NCI-H2227 (cell line): Measurements from ENCODE around the gene INHBB.
"Not testable (repeated sequence)": the region's sequence is repeated elsewhere in the genome, so short reads cannot be mapped to it uniquely, and the experiment has no call there.

ENCODE experiments used
- DNase-seq: peaks from one replicate; lab custom pipeline; 2025; ENCODE audit not compliant: unreplicated experiment; lab: John Stamatoyannopoulos, UW

Gene INHBB

GRCh38 chr2:120378605-120379004 lies 32.7 kb downstream of the INHBB start:
- no peak for DNase-seq

- DNase-seq = no peak
Measured at GRCh38 chr2:120379916-120380893, 34.3 kb downstream of the INHBB start.

- DNase-seq = no peak
Measured at GRCh38 chr2:120381192-120381591, 35.3 kb downstream of the INHBB start.

- no peak for DNase-seq
Measured at GRCh38 chr2:120381661-120382060, 35.7 kb downstream of the INHBB start.

GRCh38 chr2:120382541-120383144 lies 36.7 kb downstream of the INHBB start:
- no peak for DNase-seq

GRCh38 chr2:120383191-120383590 lies 37.3 kb downstream of the INHBB start:
- no peak for DNase-seq

- DNase-seq = no peak
Measured at GRCh38 chr2:120383631-120384340, 37.9 kb downstream of the INHBB start.

GRCh38 chr2:120384486-120385354 lies 38.8 kb downstream of the INHBB start:
- no peak for DNase-seq

- DNase-seq = no peak
Measured at GRCh38 chr2:120385355-120386127, 39.6 kb downstream of the INHBB start.

- DNase-seq = no peak
Measured at GRCh38 chr2:120388222-120389035, 42.5 kb downstream of the INHBB start.

GRCh38 chr2:120389036-120389391 lies 43.1 kb downstream of the INHBB start:
- DNase-seq = no peak

- no peak for DNase-seq
Measured at GRCh38 chr2:120390381-120391055, 44.6 kb downstream of the INHBB start.

- DNase-seq = not testable (repeated sequence)
Measured at GRCh38 chr2:120391382-120391781, 45.4 kb downstream of the INHBB start.

- DNase-seq = no peak
Measured at GRCh38 chr2:120391911-120392665, 46.2 kb downstream of the INHBB start.

- no peak for DNase-seq
Measured at GRCh38 chr2:120392923-120393322, 47.0 kb downstream of the INHBB start.

- no peak for DNase-seq
Measured at GRCh38 chr2:120393456-120393855, 47.5 kb downstream of the INHBB start.

- DNase-seq = no peak
Measured at GRCh38 chr2:120394764-120395163, 48.8 kb downstream of the INHBB start.
